ENCODE data around the gene PHTF2. TPM values are rescaled to one million over a fixed set of nuclear protein-coding genes. Genes with fewer than 3 reads are reported as not detected.
"Not testable (repeated sequence)": the region's sequence is repeated elsewhere in the genome, so short reads cannot be mapped to it uniquely, and the experiment has no call there.

PHTF2 gene
- total RNA-seq, 4 donors from 2014 or later, result 14.2 to 26.2 (median 17.2) TPM

GRCh38 chr7:77782383-77782782 lies 16.2 kb upstream of the PHTF2 start:
- intact Hi-C loops (cut with DNase I), result no loop called here

GRCh38 chr7:77783111-77783510 lies 15.5 kb upstream of the PHTF2 start:
- TF ChIP-seq CTCF (IDR thresholded peaks at IDR 0.05) (no peak), POLR2A (IDR thresholded peaks at IDR 0.05; ENCODE audit: low read depth) (no peak), POLR2AphosphoS5 (IDR thresholded peaks at IDR 0.05) (no peak), EP300 (IDR thresholded peaks at IDR 0.05) (no peak)
- WGBS, result 96% methylated on average over 1 of the region's 1 CpG
- peaks cover 0 to 5% (median 0%) of the 10 kb centered on the region in 4 donors for H3K4me1 ChIP-seq
- no peak overlapping the region for H3K27ac ChIP-seq (replicated peaks in 1 of 4)
- H3K4me3 ChIP-seq, result no peak overlapping the region
- H3K9me3 ChIP-seq, result no peaks in the 10 kb centered on the region
- H3K36me3 ChIP-seq, result peaks cover 6 to 31% (median 19%) of the 10 kb centered on the region in 4 donors
- H3K27me3 ChIP-seq, result no peaks in the 10 kb centered on the region
- DNase-seq (ENCODE audit: extremely low spot score), result no peak
- intact Hi-C loops (cut with DNase I), result no loop called here

More at GRCh38 chr7:77782383-77782782, 16.2 kb upstream of the PHTF2 start:
- DNase-seq (ENCODE audit: extremely low spot score), result no peak
- Histone ChIP-seq H3K9me3 (no peaks in the 10 kb centered on the region), H3K4me3 (no peak overlapping the region), H3K4me1 (peaks cover 0 to 5% (median 0%) of the 10 kb centered on the region in 4 donors), H3K27ac (replicated peaks in 1 of 4) (no peak overlapping the region), H3K27me3 (no peaks in the 10 kb centered on the region), H3K36me3 (peaks cover 6 to 32% (median 21%) of the 10 kb centered on the region in 4 donors)
- WGBS, result 97% methylated on average over 4 of the region's 4 CpGs
- TF ChIP-seq EP300 (IDR thresholded peaks at IDR 0.05), result no peak
- no peak for TF ChIP-seq POLR2A (IDR thresholded peaks at IDR 0.05; ENCODE audit: low read depth)
- no peak for TF ChIP-seq CTCF (IDR thresholded peaks at IDR 0.05)
- no peak for TF ChIP-seq POLR2AphosphoS5 (IDR thresholded peaks at IDR 0.05)

- Histone ChIP-seq H3K9me3 (no peaks in the 10 kb centered on the region), H3K27me3 (no peaks in the 10 kb centered on the region), H3K36me3 (peaks cover 4 to 27% (median 15%) of the 10 kb centered on the region in 4 donors), H3K27ac (replicated peaks in 1 of 4) (no peak overlapping the region), H3K4me3 (no peak overlapping the region), H3K4me1 (peaks cover 0 to 5% (median 0%) of the 10 kb centered on the region in 4 donors)
- WGBS, result 94% methylated on average over 3 of the region's 3 CpGs
- no peak for DNase-seq (ENCODE audit: extremely low spot score)
- TF ChIP-seq CTCF (IDR thresholded peaks at IDR 0.05), result no peak
- TF ChIP-seq POLR2AphosphoS5 (IDR thresholded peaks at IDR 0.05), result no peak
- no peak for TF ChIP-seq EP300 (IDR thresholded peaks at IDR 0.05)
- TF ChIP-seq POLR2A (IDR thresholded peaks at IDR 0.05; ENCODE audit: low read depth), result no peak
- intact Hi-C loops (cut with DNase I), result no loop called here
Observed at GRCh38 chr7:77783545-77783944, 15.0 kb upstream of the PHTF2 start.

- WGBS, result 92% methylated on average over 10 of the region's 10 CpGs
- intact Hi-C loops (cut with DNase I); DNase-seq (ENCODE audit: extremely low spot score); H3K4me1 ChIP-seq; H3K27me3 ChIP-seq; H3K9me3 ChIP-seq; H3K27ac ChIP-seq (replicated peaks in 1 of 4); H3K4me3 ChIP-seq: not testable (repeated sequence)
- H3K36me3 ChIP-seq, result peaks cover 0 to 19% (median 9%) of the 10 kb centered on the region in 4 donors
Observed at GRCh38 chr7:77784426-77784825, 14.1 kb upstream of the PHTF2 start.

GRCh38 chr7:77786018-77786417 lies 12.6 kb upstream of the PHTF2 start:
- H3K9me3 ChIP-seq, result no peaks in the 10 kb centered on the region
- no peaks in the 10 kb centered on the region for H3K27me3 ChIP-seq
- WGBS, result 100% methylated on average over 3 of the region's 3 CpGs
- TF ChIP-seq POLR2AphosphoS5 (IDR thresholded peaks at IDR 0.05), result no peak
- TF ChIP-seq POLR2A (IDR thresholded peaks at IDR 0.05; ENCODE audit: low read depth), result no peak
- TF ChIP-seq EP300 (IDR thresholded peaks at IDR 0.05), result no peak
- TF ChIP-seq CTCF (IDR thresholded peaks at IDR 0.05), result no peak
- DNase-seq (ENCODE audit: extremely low spot score), result no peak
- no peak overlapping the region for H3K27ac ChIP-seq (replicated peaks in 1 of 4)
- intact Hi-C loops (cut with DNase I), result no loop called here
- H3K36me3 ChIP-seq, result peaks cover 0 to 13% (median 3%) of the 10 kb centered on the region in 4 donors
- H3K4me3 ChIP-seq, result no peak overlapping the region
- H3K4me1 ChIP-seq, result no peaks in the 10 kb centered on the region
